Subcutaneous abdominal adipose tissue (tissue), 5 donors: ENCODE measurements around the gene CSH1.
"Not testable (repeated sequence)": the region's sequence is repeated elsewhere in the genome, so short reads cannot be mapped to it uniquely, and the experiment has no call there.

Source experiments
- H3K27ac ChIP-seq: one replicate; pipeline ENCODE4 v1.7.0; 2013; ENCODE audit warnings: low read depth, mild to moderate bottlenecking, inconsistent platforms, low read length, moderate library complexity
- H3K27me3 ChIP-seq, 5 donors: one replicate each; pipeline ENCODE4 v1.7.0; 2013; ENCODE audit warnings: low read length in 5 of 5, inconsistent platforms in 1 of 5; ENCODE audit not compliant: control insufficient read depth in 5 of 5, insufficient read depth in 4 of 5
- H3K36me3 ChIP-seq, 5 donors: one replicate each; pipeline ENCODE4 v1.7.0; 2013; ENCODE audit warnings: low read length in 5 of 5; ENCODE audit not compliant: control insufficient read depth in 5 of 5, insufficient read depth in 5 of 5
- H3K4me1 ChIP-seq, 5 donors: one replicate each; pipeline ENCODE4 v1.7.0; 2013; ENCODE audit warnings: low read length in 5 of 5, mild to moderate bottlenecking in 3 of 5, moderate library complexity in 1 of 5; ENCODE audit not compliant: control insufficient read depth in 5 of 5, insufficient read depth in 5 of 5
- H3K4me3 ChIP-seq, 5 donors: one replicate each; pipeline ENCODE4 v1.7.0; 2013; ENCODE audit warnings: low read length in 5 of 5, low read depth in 1 of 5
- H3K9ac ChIP-seq, 5 donors: one replicate each; pipeline ENCODE4 v1.7.0; 2013; ENCODE audit warnings: low read length in 5 of 5, mild to moderate bottlenecking in 4 of 5, moderate library complexity in 3 of 5
- H3K9me3 ChIP-seq, 5 donors: one replicate each; pipeline ENCODE4 v1.7.0; 2013; ENCODE audit warnings: low read length in 5 of 5; ENCODE audit not compliant: control insufficient read depth in 5 of 5
- donor health status: healthy.
- donor health status: healthy.
- donor health status: healthy.
- donor health status: healthy.
- donor health status: healthy.

CSH1 gene

GRCh38 chr17:63870292-63870665 is 26.1 kb downstream of the CSH1 start:
- H3K4me1 ChIP-seq, result not testable (repeated sequence)

DNA sequence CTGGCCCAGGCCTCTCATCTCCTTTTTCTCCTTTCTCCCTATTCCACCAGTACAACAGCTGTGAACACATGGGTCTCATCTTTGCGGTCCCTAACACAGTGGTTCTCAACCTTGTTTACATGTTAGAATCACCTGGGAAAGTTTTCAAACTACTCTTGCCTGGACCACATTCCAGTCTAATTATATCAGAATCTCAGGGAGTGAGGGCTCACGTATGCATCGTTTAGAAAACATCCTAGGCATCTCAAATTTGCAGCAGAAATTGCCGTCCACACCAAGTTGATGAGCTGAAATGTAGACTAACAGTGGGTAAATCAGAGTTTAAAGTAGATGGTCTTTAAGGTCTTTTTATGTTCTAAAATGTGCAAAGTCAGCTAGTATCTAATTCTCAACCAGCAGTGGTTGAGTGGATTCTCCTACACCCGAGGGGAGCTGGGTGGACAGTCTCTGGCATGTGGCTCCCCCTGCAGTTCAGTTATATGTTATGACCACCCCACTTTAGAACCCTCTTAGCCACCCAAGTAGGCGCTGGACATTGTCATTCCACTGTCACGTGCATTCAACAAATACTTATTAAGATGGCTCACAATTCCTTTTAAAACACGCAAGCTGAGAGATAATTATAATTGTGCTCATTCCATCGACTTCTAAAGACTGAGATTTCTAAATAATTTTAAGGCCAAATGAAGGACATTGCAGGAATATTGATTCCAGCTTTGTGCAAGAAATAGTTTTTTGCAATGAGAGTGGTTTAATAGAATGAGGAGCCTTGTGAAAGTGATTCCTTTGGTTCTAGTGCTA is 26.7 kb downstream of the CSH1 start:
- H3K36me3 ChIP-seq, H3K27me3 ChIP-seq, H3K9me3 ChIP-seq, H3K4me3 ChIP-seq, H3K27ac ChIP-seq, H3K4me1 ChIP-seq, H3K9ac ChIP-seq: not testable (repeated sequence)

More at GRCh38 chr17:63870292-63870665, 26.1 kb downstream of the CSH1 start:
- not testable (repeated sequence) for H3K36me3 ChIP-seq, H3K4me3 ChIP-seq, H3K27me3 ChIP-seq, H3K9me3 ChIP-seq, H3K9ac ChIP-seq, H3K27ac ChIP-seq

DNA sequence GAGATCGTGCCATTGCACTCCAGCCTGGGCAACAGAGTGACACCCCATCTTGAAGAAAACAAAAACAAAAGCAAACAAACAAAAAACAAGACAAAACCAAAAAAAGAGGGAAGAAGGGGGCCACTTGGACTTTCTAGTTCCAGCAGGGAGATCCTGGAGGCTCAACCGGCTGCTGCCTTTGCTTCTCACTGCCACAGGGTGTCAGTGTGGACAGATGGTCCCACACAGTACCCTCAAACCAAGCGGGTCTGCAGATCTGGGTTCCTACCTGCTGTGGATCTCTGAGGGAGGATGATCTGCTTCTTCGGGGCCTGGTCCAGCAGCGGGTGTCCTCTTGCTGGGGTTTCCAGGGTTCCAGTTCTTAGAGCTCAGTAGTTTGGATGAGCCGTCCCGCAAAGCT is 29.7 kb downstream of the CSH1 start:
- not testable (repeated sequence) for H3K36me3 ChIP-seq, H3K4me1 ChIP-seq, H3K9me3 ChIP-seq, H3K27ac ChIP-seq, H3K4me3 ChIP-seq, H3K9ac ChIP-seq, H3K27me3 ChIP-seq

- no peak overlapping the region for H3K9ac ChIP-seq
- no peaks in the 10 kb centered on the region for H3K36me3 ChIP-seq
- no peaks in the 10 kb centered on the region for H3K9me3 ChIP-seq
- H3K27ac ChIP-seq, result no peak overlapping the region
- H3K4me1 ChIP-seq, result no peaks in the 10 kb centered on the region
- H3K27me3 ChIP-seq, result peaks cover 0 to 3% (median 0%) of the 10 kb centered on the region in 5 donors
- H3K4me3 ChIP-seq, result no peak overlapping the region
Measured at GRCh38 chr17:63859257-63859656, 37.1 kb downstream of the CSH1 start.

- not testable (repeated sequence) for H3K27me3 ChIP-seq, H3K4me1 ChIP-seq, H3K27ac ChIP-seq, H3K36me3 ChIP-seq, H3K4me3 ChIP-seq, H3K9me3 ChIP-seq, H3K9ac ChIP-seq
Measured at GRCh38 chr17:63856425-63856824, 39.9 kb downstream of the CSH1 start.

- Histone ChIP-seq H3K4me3 (no peak overlapping the region), H3K27ac (no peak overlapping the region), H3K36me3 (no peaks in the 10 kb centered on the region), H3K9me3 (no peaks in the 10 kb centered on the region), H3K27me3 (peaks cover 0 to 3% (median 0%) of the 10 kb centered on the region in 5 donors), H3K4me1 (no peaks in the 10 kb centered on the region), H3K9ac (no peak overlapping the region)
Measured at GRCh38 chr17:63855185-63855584, 41.2 kb downstream of the CSH1 start.

- no peak overlapping the region for H3K9ac ChIP-seq
- no peak overlapping the region for H3K27ac ChIP-seq
- no peak overlapping the region for H3K4me3 ChIP-seq
- H3K4me1 ChIP-seq, result no peaks in the 10 kb centered on the region
- H3K9me3 ChIP-seq, result no peaks in the 10 kb centered on the region
- no peaks in the 10 kb centered on the region for H3K36me3 ChIP-seq
- H3K27me3 ChIP-seq, result no peaks in the 10 kb centered on the region
Measured at GRCh38 chr17:63854709-63855108, 41.7 kb downstream of the CSH1 start.

GRCh38 chr17:63853260-63853659 is 43.1 kb downstream of the CSH1 start:
- Histone ChIP-seq H3K4me1 (peaks cover 0 to 12% (median 11%) of the 10 kb centered on the region in 5 donors), H3K36me3 (no peaks in the 10 kb centered on the region), H3K9me3 (no peaks in the 10 kb centered on the region), H3K27me3 (no peaks in the 10 kb centered on the region), H3K4me3 (no peak overlapping the region), H3K27ac (no peak overlapping the region), H3K9ac (no peak overlapping the region)

DNA sequence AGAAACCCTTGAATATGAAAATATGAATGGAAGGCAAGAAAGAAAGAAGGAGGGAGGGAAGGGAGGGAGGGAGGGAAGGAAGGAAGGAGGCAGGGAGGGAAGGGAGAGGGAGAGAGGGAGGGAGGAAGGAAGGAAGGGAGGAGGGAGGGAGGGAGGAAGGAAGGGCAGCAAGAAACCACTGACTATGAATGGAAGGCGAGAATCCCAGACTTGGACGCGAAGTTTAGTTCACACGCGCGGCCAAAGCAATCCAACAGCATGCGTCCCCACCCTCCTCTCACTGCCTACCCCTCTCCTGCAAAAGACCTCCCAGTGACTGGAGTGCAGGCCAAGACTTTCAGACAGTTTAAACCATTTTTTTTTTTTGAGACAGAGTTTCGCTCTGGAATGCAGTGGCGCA is 46.0 kb downstream of the CSH1 start:
- no peak overlapping the region for H3K9ac ChIP-seq
- H3K27ac ChIP-seq, result no peak overlapping the region
- H3K9me3 ChIP-seq, result no peaks in the 10 kb centered on the region
- peaks cover 0 to 13% (median 11%) of the 10 kb centered on the region in 5 donors for H3K4me1 ChIP-seq
- no peaks in the 10 kb centered on the region for H3K27me3 ChIP-seq
- H3K36me3 ChIP-seq, result no peaks in the 10 kb centered on the region
- no peak overlapping the region for H3K4me3 ChIP-seq

DNA sequence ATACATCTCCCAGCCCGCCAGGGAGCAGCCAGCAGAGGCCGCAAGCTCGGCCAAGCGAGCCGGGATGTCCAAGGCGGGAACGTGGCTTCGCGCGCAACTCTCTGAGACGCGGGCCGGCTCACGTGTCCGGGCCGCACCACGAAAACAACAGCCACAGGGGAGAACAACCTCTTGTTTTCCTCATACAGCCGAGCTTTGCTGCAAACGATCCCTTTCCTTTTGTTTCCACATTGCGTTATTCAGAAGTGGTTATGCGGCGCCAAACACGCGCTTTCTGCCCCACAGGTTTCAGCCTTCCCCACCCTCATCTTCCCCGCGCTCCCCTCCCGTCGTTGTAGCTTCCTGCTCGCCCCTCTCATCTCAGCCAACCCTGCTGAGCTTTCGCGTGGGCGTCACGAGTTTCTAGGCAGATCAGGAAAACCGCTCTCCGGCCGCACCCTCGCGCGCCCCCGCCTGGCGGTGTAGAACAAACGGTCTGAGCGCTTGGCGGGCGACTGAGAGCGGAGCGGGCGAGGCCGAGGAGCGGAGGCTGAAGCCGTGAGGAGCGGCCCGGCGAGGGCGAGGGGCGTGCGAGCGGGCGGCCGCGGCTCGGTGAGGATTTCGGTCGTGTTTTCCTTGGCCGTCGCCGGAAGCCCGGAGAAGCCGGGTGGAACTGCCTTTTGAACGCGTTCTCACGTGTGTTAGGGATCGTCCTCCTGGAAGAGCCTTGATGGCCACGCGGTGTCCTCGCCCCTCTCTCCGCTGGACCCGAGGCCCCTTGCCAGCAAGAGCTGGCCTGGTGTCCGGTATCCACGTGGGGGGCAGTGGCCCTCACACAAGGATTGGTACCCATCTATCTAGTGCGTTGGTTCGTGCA is 47.3 kb downstream of the CSH1 start:
- peak overlapping the region; percentile 44 for H3K27ac ChIP-seq
- H3K9ac ChIP-seq, result peak overlapping the region in 4 of 5 donors; percentile 56 to 74 (median 68)
- no peaks in the 10 kb centered on the region for H3K27me3 ChIP-seq

More for the DNA sequence above, 47.3 kb downstream of the CSH1 start:
- peak overlapping the region; percentile 41 to 72 (median 64) for H3K4me3 ChIP-seq
- peaks cover 0 to 14% (median 11%) of the 10 kb centered on the region in 5 donors for H3K4me1 ChIP-seq
- no peaks in the 10 kb centered on the region for H3K36me3 ChIP-seq
- no peaks in the 10 kb centered on the region for H3K9me3 ChIP-seq
